ENCODE measurements around the gene WRAP53.

- TF ChIP-seq CTCF (optimal IDR thresholded peaks at IDR 0.05 in 1 of 3, IDR thresholded peaks at IDR 0.05 in 1 of 3, conservative IDR thresholded peaks at IDR 0.05 in 1 of 3; ENCODE audit: extremely low read depth in 1 of 3, insufficient read depth in 2 of 3, low read length in 3 of 3) (no peak), EZH2 (IDR thresholded peaks at IDR 0.05; ENCODE audit: low read length) (no peak)
These were observed 33.3 kb downstream of the WRAP53 start for GRCh38 chr17:7721612-7722011.
